HEK293T (cell line): Measurements from ENCODE around the gene CDRT4.

Experiments
- ARNT ChIP-seq: fragments of 450-650 bp; IDR thresholded peaks from 2 replicates; pipeline ENCODE4 v1.6.1; 2017; ENCODE audit warnings: mild to moderate bottlenecking
- CTBP1 ChIP-seq: fragments of 450-650 bp; IDR thresholded peaks from 2 replicates; pipeline ENCODE4 v1.6.1; 2016; ENCODE audit warnings: borderline replicate concordance
- FOXA1 ChIP-seq: fragments of 450-650 bp; IDR thresholded peaks from 2 replicates; pipeline ENCODE4 v1.6.1; 2016; ENCODE audit warnings: mild to moderate bottlenecking
- FOXM1 ChIP-seq: fragments of 450-650 bp; IDR thresholded peaks from 2 replicates; pipeline ENCODE4 v1.6.1; 2017; ENCODE audit warnings: mild to moderate bottlenecking, borderline replicate concordance
- HDGF ChIP-seq: fragments of 450-650 bp; IDR thresholded peaks from 2 replicates; pipeline ENCODE4 v1.6.1; 2017; ENCODE audit warnings: antibody characterized with exemption, borderline replicate concordance
- L3MBTL2 ChIP-seq: fragments of 450-650 bp; conservative IDR thresholded peaks from 2 replicates; pipeline ENCODE4 v1.6.1; 2016; ENCODE audit warnings: mild to moderate bottlenecking
- NFRKB ChIP-seq: fragments of 450-650 bp; IDR thresholded peaks from 2 replicates; pipeline ENCODE4 v1.6.1; 2016; ENCODE audit warnings: mild to moderate bottlenecking, moderate library complexity
- SP1 ChIP-seq: fragments of 450-650 bp; IDR thresholded peaks from 2 replicates; pipeline ENCODE4 v1.6.1; 2017
- SUZ12 ChIP-seq: fragments of 450-650 bp; IDR thresholded peaks from 2 replicates; pipeline ENCODE4 v1.6.1; 2016; ENCODE audit warnings: mild to moderate bottlenecking

GRCh38 chr17:15509095-15509494, 41.7 kb upstream of the CDRT4 start:
- TF ChIP-seq ARNT (no peak), L3MBTL2 (no peak), FOXM1 (no peak), SP1 (no peak), SUZ12 (no peak), HDGF (no peak), CTBP1 (no peak), FOXA1 (no peak), NFRKB (no peak)
